Fibroblast of the conjunctiva (primary cell): ENCODE measurements around the gene USP16.

Experiments
- DNase-seq: peaks from one replicate; pipeline ENCODE4 v3.0.0-alpha.2; 2010; ENCODE audit warnings: low read depth

USP16 gene

GRCh38 chr21:29083306-29083705, 58.8 kb downstream of the USP16 start:
- no peak for DNase-seq

GRCh38 chr21:29084372-29084771, 59.9 kb downstream of the USP16 start:
- DNase-seq, result no peak

GRCh38 chr21:29085106-29085752, 60.8 kb downstream of the USP16 start:
- DNase-seq, result no peak

GRCh38 chr21:29091033-29091432, 66.6 kb downstream of the USP16 start:
- no peak for DNase-seq

- DNase-seq, result no peak
These were observed 67.9 kb downstream of the USP16 start for GRCh38 chr21:29092102-29092959.

GRCh38 chr21:29096218-29097015, 71.9 kb downstream of the USP16 start:
- DNase-seq, result no peak

GRCh38 chr21:29098156-29098555, 73.7 kb downstream of the USP16 start:
- DNase-seq, result no peak

GRCh38 chr21:29102791-29103257, 78.4 kb downstream of the USP16 start:
- no peak for DNase-seq
